Measurements from ENCODE around the gene CRYGB.
"Not testable (repeated sequence)": the region's sequence is repeated elsewhere in the genome, so short reads cannot be mapped to it uniquely, and the experiment has no call there.

Gene CRYGB

DNA sequence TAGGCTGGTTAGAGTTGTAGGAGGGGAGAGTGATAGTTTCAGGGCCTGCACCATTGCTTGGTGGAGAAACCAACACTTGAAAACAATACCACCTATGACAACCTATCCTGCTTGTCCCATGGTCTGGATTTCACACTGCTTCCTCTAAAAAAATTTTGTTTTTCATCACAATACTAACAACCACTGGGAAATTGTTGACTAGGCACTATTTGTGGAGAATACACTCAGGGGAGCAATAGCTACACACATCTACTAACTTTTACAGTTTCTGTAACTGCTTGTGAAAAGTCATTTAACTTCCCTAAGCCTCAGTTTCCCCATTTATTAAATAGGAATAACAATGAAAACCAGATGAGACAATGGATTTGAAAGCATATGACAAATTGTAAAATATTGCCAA lies 4.1 kb upstream of the CRYGB start:
- DNase-seq (ENCODE audit: low read depth in 1 of 2, low spot score in 1 of 2) = no peak

DNA sequence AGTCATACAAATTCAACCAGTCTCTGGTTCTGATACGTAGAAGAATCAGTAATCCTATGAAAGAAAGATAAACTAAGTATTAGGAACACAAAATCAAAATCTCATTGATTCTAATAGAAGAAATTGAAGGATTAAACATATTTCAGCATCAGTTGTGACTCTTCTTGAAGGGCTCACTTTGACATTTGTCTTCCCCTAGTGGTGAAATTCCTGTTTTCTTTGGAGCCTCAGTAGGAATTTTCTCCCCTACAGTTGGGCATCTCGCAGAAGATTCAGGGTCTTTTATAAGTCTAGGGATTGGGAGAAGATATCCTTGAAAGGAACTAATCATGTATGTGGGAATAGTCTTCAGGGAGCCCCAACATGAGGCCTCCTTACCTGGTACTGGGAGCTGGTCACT lies 2.8 kb upstream of the CRYGB start:
- no peak for DNase-seq (ENCODE audit: low read depth in 1 of 2, low spot score in 1 of 2)

DNA sequence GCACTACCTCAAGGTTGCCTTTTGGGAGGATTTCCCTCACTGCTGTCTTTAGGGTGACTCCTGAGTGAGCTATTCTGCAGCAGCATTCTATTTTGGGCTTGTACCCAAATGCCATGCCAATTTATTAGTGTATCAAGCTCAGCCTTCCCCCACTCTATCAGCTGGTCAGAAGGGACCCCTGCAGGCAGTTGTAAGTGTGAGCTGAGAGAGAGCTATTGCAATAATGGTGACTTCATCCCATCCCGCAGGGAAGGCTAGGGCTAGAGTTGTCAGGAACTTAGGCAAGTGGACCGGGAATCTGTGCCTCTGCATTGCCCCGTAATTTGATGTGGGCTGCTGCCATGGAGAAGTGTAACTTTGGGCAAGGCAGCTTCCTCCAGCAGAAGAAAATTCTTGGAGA lies 1.8 kb upstream of the CRYGB start:
- DNase-seq (ENCODE audit: low read depth in 1 of 2, low spot score in 1 of 2) = no peak

DNA sequence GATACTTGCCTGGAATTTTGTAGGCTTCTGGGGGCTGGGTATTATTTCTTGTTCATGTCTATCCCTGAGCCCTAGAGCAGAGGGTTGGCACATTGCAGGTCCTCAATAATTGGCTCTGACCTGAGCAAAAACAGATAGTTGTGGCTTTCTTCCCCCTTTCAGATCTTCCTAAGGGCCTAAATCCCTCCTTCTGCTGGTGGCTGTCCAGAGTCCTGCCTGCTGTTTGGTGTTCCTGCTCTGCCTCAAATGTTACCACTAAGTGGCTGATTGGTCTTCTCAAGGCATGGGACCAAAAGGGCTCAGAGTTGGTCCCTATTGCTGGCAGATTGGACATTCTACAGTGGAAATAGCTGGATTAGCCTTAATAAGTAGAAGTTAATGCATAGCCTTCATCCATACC lies 1.1 kb upstream of the CRYGB start:
- DNase-seq (ENCODE audit: low read depth in 1 of 2, low spot score in 1 of 2) = no peak

DNA sequence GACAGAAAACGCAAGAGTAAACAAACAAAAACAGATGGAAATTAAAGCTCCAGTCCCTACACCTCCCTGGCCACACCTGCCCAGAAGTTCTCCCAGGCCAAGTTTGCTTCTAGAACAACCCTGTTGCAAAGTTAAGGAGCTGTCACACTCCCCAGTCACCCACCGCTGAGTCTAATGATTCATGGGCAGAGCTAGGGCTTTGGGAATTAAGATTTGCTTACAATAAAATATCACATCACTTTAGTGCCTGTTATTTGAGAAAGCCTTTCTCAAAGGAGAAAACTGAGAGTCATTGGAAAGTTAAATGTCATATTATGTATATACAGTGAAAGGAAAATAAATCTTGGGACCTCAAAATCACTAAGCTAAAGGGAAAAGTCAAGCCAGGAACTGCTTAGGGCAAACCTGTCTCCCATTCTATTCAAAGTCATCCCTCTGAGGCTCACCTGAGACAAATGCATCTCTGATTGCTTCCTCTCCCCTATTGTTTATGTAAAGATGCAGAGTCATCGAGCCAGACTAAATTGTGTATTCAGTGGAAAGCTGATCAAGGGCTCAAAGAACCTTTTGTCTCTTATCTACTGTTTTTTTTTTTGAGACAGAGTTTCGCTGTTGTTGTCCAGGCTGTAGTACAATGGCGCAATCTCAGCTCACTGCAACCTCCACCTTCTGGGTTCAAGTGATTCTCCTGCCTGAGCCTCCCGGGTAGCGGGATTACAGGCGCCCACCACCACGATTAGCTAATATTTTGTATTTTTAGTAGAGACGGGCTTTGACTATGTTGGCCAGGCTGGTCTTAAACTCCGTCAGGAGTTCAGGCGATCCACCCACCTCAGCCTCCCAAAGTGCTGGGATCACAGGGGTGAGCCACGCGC lies 2.8 kb downstream of the CRYGB start:
- DNase-seq (ENCODE audit: low read depth in 1 of 2, low spot score in 1 of 2) = no peak

DNA sequence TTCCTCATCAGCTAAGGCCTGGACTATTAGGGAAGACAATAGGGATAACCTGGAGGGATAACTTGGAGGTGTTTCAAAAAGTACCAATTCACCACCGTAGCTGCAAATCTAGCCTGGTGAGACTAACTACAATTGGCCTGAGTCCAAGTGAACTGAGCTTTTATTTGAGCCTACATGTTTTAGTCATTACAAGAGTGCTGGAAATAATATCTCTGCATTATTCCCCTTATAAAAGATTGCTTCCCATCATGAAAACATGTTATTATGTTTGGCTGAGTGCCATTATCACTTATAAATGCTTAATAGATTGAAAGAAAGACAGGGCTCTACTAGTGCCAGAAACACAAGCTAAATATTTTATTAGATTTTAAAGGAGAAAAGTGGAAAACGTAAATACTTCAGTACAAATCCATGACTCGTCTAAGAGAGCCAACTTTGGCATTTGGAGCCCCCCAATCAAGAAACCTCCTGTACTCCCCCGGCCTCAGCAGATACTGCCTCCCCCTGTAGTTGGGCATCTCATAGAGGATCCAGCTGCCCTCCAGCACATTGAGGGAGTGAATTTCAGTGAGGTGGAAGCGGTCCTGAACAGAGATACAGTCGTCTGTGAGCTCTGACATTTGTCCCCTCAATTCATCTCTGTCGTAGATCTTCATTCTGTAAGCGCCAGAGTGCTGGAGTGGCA lies 3.6 kb downstream of the CRYGB start:
- no peak for DNase-seq (ENCODE audit: low read depth in 1 of 2, low spot score in 1 of 2)

DNA sequence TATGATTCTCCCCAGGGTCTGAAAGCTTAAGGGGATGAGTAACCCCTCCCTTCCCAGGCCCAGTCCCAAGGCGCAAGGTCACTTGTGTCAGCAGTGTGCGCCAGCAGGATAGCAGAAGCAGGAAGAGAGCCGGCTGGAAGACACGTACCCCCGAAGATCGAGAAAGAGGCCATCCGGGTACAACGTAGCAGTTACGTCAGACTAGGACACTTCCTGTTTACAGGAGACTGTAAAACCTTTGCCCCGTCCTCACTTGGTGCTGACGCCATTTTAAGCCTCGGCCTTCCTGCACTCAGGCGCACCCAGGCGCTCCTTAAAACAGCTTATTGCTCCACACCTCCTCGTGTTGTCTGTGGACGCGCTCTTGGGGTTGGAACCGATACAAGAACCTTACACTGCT lies 6.5 kb downstream of the CRYGB start:
- DNase-seq (ENCODE audit: low read depth in 1 of 2, low spot score in 1 of 2) = no peak

DNA sequence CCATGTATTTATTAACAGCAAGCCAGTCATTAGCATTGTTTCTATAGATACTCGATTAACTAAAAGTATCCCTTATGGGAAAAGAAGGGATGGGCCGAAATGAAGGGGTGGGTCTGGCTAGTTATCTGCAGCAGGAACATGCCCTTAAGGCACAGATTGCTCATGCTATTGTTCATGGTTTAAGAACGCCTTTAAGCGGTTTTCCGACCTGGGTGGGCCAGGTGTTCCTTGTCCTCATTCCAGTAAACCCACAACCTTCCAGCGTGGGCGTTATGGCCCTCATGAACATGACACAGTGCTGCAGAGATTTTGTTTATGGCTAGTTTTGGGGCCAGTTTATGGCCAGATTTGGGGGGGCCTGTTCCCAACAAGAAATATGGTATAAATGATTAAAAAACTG lies 7.6 kb downstream of the CRYGB start:
- not testable (repeated sequence) for DNase-seq (ENCODE audit: low read depth in 1 of 2, low spot score in 1 of 2)

DNA sequence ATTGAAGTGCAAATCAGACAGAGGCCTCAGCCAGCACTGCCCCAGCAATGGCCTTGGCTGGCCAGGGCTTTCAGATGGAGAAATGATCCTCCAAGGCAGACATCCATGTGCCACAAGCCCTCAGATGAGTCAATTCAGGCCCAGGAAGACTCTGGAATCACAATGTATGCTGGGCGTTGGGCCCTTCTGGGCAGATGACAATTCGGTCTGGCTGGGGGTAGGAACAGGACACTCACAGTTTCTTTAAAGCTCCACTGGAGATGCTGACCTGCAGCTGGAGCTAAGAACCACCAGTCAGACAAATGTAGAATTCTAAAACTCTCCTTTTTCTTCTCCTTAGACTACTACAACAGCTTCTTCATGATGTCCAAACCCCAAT lies 9.3 kb downstream of the CRYGB start:
- DNase-seq (ENCODE audit: low read depth in 1 of 2, low spot score in 1 of 2) = no peak

DNA sequence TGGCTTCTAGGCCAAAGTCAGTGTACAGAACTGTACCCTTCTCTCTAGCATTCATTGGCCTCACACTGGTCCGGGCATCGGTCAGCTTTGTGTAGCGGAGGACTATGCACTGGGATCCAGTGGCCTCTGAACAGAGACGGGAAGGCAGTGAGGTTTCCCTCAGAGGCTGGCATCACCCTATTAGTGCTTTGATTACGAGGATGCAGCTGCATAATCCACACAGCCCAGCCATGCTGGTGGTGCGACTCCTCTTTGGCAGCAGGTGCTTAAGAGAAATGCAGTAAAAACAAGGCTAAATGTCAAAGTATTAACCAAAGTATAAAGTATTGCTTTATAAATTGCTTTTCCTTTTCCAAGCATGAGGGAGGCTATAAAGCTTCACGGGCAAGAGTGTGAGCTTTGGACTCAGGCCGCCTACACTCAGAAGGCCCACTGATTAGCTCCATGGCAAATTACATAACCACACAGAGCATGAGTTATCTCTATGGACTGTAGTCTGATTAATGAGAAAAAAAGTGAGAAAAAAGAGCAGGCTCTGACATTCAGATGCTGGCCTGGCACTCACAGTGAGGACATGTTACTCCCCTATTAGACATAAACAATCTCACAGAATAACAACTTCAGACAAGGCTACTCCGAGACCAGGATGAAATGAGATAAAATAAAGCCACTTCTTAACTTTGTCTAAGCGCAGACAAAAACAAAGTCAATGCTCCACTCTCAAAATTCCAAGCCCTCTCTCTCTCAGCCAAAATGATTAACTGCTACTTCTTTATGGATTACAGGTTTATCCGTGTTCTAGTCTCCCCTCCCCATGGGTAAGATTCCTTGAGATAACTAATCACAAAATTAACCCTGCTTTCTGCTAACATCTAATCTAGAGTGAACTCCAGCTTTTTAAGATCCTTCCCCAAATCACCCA lies 9.9 kb downstream of the CRYGB start:
- DNase-seq (ENCODE audit: low read depth in 1 of 2, low spot score in 1 of 2) = no peak

DNA sequence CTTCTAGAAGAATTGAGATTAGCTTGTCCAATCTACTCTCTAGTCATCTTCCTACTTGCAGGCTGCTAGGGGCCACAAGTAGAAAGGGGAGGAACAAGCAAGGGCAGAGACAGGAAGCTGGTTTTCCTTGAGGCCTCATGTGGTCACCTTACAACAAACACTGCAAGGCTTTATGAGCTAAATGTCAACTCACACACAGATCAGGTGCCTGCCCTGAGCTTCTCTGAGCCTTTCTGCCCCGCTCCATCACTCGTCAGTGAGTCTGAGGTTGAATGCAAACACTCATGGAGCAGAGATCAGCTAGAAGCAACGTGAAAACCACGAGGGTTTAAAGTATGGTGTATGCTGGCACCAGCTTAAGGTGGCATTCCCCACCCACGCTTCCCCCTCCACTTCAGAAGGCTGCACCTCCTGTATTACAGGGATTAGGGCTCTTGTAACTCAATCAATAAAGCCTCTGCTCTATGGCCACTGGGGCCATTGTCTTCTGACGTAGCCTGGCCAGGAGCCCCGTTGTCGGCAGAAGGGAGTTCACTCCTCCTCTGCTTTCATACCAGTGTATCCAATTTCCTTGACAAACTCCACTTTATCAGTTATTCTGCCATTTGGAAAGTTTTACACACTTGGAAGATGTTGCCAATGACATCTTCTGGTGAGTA lies 10.9 kb downstream of the CRYGB start:
- no peak for DNase-seq (ENCODE audit: low read depth in 1 of 2, low spot score in 1 of 2)

DNA sequence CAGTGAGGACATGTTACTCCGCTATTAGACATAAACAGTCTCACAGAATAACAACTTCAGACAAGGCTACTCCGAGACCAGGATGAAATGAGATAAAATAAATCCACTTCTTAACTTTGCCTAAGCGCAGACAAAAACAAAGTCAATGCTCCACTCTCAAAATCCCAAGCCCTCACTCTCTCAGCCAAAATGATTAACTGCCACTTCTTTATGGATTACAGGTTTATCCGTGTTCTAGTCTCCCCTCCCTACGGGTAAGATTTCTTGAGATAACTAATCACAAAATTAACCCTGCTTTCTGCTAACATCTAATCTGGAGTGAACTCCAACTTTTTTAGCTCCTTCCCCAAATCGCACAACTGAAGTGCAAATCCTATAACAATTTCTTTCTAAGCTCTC lies 15.2 kb downstream of the CRYGB start:
- no peak for DNase-seq (ENCODE audit: low read depth in 1 of 2, low spot score in 1 of 2)

DNA sequence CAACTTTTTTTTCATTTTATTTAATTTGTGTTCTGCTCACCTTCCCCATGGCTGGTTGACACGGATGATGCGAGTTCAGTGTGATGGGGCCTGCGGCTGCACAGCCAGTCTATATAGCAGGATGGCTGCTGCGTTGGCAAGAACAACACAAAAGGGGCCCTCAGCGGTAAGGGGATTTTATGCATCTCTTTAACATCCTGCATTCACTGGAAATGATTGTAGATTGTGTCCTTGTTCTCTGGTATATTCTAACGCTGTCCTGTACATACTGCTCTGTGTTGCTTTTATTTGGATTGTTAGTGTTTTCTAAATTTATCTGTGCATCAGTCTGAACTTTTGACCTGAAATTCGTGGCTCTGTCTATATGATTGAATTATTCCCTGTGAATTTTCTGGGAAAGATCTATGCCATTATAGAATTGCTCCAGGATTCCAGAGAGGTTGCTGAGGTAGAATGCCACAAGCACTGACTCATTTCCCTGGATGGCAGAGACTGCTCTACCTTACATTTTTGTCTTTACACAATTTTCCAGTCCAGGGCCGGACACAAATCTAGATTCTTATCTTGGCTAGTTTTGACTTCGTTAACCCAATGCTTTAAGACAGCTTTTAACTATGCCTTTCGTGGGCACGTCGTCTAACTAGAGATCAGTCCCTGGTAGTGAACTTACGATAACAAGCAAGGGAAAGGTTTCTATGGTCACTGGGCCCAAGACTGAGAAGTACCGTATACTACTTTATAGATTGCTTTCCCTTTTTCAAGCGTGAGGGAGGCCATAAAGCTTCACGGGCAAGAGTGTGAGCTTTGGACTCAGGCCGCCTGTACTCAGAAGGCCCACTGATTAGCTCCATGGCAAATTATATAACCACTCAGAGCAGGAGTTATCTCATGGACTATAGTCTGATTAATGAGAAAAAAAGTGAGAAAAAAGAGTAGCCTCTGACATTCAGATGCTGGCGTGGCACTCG lies 15.9 kb downstream of the CRYGB start, which contains the start of gene CRYGC:
TSS of gene CRYGC (minus strand) at position 85 of the 968 bp plus-strand sequence. CDS start at position 49, 36 bp downstream.
- DNase-seq (ENCODE audit: low read depth in 1 of 2, low spot score in 1 of 2) = no peak

DNA sequence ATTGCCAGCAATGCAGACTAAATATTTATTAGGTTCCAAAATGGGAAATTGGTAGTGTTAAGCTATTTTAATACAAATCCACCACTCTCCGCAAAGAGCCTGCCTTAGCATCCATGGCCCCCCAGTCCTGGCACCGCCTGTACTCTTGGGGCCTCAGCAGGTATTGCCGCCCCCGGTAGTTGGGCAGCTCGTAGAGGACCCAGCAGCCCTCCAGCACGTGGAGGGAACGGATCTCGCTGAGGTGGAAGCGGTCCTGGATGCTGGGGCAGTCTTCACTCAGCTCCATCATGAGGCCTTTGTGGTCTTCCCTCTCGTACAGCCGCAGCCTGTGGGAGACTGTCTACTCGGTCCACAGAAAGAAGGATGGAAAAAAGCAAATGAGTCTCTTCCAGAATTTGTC lies 17.8 kb downstream of the CRYGB start:
- DNase-seq (ENCODE audit: low read depth in 1 of 2, low spot score in 1 of 2) = no peak

DNA sequence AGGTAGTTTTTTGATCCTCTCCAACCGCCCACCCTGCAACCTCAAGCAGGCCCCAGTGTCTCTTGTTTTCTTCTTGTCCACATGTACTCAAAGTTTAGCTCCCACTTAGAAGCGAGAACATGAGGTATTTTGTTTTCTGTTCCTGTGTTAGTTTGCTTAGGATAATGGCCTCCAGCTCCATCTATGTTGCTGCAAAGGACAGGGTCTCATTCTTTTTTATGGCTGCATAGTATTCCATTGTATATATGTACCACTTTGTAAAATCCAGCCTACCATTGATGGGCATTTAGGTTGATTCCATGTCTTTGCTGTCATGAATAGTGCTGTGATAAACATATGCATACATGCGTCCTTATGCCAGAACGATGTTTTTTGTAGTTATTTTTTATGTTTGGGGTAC lies 18.9 kb downstream of the CRYGB start:
- no peak for DNase-seq (ENCODE audit: low read depth in 1 of 2, low spot score in 1 of 2)

DNA sequence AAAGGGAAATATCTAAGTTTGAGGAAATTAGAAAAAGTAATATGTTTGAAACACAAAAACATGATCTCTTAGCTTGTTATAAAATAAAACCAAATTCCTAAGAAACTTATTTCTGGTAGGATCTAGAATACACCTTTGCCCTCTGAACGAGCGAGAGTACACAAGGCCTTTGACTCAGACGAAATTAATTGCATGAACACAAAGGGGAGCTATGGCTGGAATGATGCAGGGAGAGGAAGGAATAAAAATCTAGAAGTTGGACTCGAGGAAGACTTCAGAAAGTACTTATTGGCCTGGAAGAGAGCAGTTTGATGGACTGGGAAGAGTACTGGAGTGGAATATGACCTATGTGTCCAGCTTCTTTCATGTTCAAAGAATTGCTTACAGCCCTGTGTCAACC lies 20.7 kb downstream of the CRYGB start:
- DNase-seq (ENCODE audit: low read depth in 1 of 2, low spot score in 1 of 2) = no peak

DNA sequence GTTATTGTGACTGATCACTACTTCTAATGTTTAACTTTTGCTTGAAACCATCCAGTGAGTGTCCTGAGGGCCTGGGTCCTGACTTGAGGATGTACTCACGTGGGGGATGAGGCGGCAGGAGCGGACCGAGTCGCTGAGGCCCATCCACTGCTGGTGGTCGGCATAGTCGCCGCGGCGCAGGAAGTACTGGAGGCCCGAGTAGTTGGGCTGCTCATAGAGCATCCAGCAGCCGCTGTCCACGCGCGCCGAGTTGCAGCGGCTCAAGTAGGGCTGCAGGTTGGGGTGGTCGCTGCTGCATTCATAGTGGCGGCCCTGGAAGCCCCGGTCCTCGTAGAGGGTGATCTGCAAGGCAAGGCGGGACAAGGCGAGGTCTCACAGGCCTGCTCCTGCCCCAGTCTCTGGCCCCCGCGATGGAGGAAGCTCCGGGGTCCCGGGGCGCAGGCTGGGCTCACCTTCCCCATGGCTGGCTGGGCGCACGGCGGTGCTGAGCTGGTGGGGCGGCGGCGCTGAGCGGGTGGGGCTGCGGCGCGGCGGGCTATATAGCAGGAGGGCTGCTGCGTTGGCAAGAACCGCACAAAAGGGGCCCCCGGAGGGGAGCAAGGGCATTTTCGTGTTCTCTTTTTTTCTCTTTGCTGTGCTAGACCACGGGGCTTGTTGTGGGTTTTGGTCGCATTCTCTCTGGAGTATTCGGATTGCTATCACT lies 21.8 kb downstream of the CRYGB start, which contains the start of gene CRYGD:
TSS of gene CRYGD (minus strand) at position 512 of the 703 bp plus-strand sequence. CDS start at position 461, 51 bp downstream.
- not testable (repeated sequence) for DNase-seq (ENCODE audit: low read depth in 1 of 2, low spot score in 1 of 2)

DNA sequence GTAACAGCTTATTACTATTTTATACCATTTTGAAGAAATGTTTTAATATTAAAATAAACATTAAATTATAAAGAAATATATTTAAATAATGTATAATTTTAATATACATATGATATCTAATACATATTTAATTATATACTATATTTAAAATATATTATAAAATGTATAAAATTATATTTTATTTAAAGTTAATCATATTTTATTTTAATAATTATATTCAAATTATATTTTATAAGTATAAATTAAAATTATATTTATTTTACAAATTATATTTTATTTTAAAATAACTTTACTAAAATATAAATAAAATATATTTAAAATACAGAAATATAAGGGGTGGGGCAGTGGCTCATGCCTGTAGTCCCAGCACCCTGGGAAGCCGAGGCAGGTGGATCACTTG lies 23.7 kb downstream of the CRYGB start:
- no peak for DNase-seq (ENCODE audit: low read depth in 1 of 2, low spot score in 1 of 2)

DNA sequence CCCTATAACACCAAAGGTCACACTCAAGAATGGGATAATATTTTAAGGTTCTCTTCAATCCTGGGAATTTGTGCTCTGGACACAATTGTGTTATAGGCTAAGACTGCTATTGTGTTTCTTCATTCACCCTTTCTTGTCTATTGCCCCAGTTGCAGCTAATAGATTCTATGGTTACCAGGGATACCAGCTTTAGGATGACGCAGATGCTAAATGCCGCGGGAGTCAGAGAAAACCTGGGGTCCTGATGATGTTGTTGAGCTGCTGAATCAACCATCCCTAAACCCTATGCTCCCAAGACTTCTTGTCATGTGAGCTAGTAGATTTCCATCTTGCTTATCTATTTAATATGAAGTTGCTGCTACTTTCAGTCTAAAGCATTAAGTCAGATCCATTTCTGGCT lies 27.0 kb downstream of the CRYGB start:
- DNase-seq (ENCODE audit: low read depth in 1 of 2, low spot score in 1 of 2) = no peak
